TTC549 (cell line): ENCODE data around the gene HOXA4.
A peak's percentile ranks its signal among the peaks of the same experiment; 100 is the strongest.

Experiments used
- FAIRE-seq: peaks from 2 replicates; lab custom pipeline; 2012; peaks lifted over from hg19 to GRCh38; lab: Jason Lieb, UNC

The HOXA4 gene

DNA sequence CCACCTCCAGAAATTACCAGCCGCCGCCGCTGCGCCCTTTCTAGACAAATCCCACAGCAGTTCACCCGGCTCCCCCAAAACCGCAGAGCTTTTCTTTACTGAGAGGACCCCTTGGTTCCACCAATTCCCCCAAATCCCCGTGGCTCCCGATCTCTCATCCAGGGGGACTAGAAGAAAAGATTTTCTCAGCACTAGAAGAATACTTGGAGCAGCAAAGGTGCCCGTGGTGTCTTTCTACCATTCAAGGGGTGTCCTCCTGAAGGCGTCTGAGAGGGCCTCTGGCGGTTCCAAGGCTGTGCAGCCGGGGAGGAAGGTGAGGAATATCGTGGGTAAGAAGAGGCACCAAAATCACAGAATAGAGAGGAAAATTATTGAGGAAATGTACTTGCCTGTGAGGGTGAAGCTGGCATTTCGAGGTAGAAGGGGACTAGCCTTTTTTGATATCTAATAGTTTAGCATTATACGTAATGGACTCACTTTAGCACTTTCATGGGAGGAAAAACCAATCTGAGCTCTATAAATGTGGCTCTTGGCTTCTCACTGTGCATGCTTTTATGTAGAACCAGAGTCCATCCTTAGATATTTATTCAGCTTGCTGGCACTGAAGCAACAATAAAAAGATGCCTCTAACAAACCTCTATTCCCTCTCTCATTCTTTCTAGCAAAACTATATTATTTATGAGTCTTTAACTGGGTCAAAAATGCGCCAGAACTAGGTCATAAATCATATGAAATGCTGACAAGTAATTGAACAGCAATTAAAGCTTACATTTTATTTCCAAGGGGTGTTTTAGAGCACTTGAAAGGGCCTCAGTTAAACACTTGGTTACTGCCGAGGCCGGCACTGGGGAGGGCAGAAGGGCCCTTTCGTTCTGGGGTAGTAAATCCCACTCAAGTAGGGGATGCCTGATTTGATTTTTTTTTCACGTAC is 14.3 kb downstream of the HOXA4 start:
- no peak for FAIRE-seq

GRCh38 chr7:27115221-27116026 is 15.1 kb downstream of the HOXA4 start:
- FAIRE-seq, result peak; percentile 53

DNA sequence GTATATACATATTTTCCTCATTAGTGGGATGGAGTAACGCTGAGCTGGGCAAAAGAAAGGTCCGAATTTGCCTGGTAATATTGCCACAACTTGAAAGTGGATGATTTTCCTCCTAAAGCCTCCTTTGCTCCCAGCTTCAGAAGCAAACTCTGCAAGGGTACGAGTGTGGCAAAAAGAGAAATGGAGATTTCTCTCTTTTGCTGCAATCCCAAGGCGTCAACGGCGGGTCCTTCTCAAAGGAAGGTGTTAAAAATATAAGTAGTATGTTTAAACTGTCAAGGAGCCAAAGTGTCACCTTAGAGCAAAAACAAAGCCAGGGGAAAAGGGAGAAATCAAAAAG is 15.7 kb downstream of the HOXA4 start:
- FAIRE-seq, result no peak

DNA sequence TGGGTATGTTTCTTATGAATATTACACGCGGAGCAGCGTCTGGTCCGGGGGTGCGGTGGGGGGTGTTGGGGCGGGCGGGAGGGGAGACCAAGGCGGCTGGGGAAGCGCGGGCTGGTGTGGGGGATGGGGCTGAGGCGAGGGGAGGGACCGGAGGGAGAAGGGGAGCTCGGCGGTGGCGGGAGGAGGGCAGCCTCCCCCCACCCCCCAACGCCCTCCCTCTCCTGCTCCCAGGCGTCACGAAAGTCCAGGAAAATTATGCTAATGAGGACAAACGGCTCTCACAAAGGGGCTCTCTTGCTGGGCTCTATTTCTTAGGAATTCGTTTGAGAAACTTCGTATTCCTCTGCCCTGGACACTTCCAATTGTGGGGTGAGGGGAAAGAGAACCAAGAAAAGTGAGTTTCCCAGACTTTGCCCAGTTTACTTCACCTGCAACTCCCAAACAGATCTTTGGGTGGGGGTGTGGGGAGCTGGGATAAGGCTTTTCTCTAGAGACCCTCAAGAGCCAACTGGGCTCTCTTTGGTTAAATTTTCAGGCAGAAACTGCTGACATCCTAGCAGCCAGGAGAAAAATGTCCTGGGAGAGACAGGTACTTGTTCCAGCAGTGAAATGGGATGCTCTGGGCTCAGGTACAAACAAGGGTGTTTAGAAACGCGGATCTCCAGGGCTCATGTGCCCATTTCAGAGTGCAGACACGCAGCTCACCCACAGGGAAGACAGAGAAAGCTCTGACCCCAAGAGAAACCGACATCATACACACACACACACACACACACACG is 16.4 kb downstream of the HOXA4 start:
- FAIRE-seq, result no peak

- no peak for FAIRE-seq
These were observed 17.3 kb downstream of the HOXA4 start for GRCh38 chr7:27112955-27113949.

DNA sequence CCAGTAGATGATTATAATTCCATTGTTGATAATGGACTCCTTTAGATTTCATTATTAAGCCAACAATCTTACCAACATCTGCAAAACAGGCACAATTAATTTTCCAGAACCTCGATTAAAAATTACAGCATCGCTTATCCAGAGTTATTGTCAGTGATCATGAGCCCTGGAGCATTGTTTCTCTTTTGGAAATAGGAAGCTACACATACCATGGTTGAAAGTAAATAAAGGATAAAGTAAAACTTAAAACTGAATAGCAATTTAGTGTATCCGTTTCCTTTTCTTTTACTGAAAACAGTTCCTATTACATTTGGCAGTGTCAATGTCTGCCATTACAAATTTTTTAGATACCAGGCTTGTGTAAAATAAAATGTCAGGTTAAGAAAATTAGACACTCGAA is 18.2 kb downstream of the HOXA4 start:
- FAIRE-seq, result no peak

GRCh38 chr7:27111751-27112277 is 18.7 kb downstream of the HOXA4 start:
- FAIRE-seq, result no peak

- no peak for FAIRE-seq
These were observed 19.4 kb downstream of the HOXA4 start for GRCh38 chr7:27111042-27111750.

GRCh38 chr7:27110186-27111031 is 20.1 kb downstream of the HOXA4 start:
- FAIRE-seq, result no peak

- no peak for FAIRE-seq
These were observed 20.9 kb downstream of the HOXA4 start for GRCh38 chr7:27109466-27110185.

- no peak for FAIRE-seq
These were observed 22.0 kb downstream of the HOXA4 start for GRCh38 chr7:27108390-27109127.

DNA sequence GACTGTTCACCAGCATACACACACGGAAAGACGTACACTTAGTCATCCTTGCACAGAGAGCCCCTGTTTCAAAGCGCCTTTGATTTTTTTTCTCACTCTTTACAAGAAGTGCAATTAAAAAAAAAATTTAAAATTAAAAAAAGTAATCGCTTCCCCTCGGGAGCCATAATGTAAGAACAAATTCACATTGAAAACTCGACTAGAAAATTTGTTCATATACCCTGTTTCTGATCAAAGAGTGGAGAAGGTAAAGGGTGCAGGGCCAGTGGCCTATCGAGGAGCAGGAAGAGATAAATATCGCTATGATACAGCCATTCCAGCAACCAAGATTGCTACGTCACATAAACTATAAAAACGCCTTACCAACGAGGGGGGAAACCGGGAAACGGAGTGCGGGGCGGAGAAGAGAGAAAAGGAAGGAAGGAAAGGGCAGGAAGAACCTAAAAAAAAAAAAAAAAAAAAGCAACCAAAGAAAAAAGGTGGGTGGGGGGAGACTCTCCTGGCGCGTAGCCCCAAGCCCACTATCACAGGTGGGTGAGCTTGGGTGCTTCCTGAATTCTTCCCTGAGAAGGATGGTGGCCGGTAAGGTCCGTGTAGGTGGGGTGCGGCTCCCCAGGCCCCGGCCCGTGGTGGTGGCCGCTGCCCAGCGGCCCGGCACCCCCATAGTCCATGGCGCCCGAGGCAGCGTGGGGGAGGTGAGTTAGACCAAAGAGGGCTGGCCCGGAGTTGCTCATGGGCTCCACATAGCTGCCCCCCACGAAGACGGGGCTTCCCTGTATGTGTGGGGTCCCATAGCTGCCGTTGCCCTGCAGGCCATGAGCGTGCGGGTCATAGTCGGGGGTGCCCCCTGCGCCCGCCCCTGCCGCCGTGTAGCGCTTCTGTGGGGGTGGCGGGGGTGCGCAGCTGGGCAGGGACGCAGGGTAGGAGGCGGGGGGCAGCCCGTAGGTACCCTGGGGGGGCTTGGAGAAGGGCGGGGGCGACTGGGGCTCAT is 22.9 kb downstream of the HOXA4 start:
- no peak for FAIRE-seq

- FAIRE-seq, result no peak
These were observed 23.7 kb downstream of the HOXA4 start for GRCh38 chr7:27106901-27107240.

DNA sequence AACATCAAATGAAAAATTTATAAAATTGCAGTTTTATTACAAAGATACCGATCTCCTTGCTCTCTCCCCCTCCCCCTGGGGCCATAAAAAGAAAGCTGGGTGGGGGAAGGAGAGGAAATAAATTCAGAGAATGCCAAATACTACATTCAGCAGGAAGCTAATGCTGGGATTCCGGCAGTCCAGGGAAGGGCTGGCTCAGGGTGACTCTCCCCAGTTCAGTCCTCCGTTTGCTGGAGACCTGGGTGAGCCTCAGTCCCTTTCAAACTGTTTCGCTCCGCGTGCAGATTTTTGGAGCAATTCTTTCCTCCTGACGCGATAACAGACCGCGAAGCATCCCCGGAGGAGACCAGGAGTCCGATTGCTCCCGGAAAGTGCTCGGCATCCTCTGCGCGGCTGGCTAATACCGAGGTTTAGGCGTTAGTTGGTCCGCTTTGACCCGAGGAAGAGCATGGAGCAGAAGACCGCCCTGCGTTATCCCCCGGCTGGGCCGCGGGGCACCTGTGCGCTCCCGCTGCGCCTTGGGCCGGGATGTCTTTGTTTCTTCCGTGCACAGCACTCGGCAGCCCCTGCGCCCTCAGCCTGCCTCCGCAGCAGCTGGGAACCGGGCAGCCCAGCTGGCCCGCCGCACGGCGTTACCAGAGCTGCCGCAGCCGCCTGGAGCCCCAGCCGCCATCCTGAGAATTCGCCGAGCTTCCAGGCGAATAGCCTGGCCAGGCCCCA is 24.2 kb downstream of the HOXA4 start:
- FAIRE-seq, result no peak

GRCh38 chr7:27105301-27106031 is 25.1 kb downstream of the HOXA4 start:
- no peak for FAIRE-seq
